GM13977 (cell line): ENCODE measurements around the gene ABCC9.

Experiments used
- DNase-seq: peaks from one replicate; pipeline ENCODE4 v3.0.0; 2012; ENCODE audit warnings: low spot score
- in situ Hi-C: fragments of 300-500 bp; cut with MboI; formaldehyde crosslinking; loops from one replicate; pipeline ENCODE4 v1.12.0; 2022; ENCODE audit warnings: low sequenced_read_pairs, low pct_unique_long_range_greater_than_20kb, mixed read lengths, inconsistent platforms; ENCODE audit not compliant: unreplicated experiment
- TF ChIP-seq, protein P1 (sequence below): IDR thresholded peaks from 2 replicates; pipeline ENCODE4 v1.5.1; 2012; ENCODE audit warnings: mild to moderate bottlenecking, control low read depth; ENCODE audit not compliant: insufficient read depth; ENCODE audit errors: extremely low read depth, missing control alignments

Gene ABCC9

GRCh38 chr12:21828779-21829178, 112.4 kb downstream of the ABCC9 start:
- in situ Hi-C loops = no loop called here
- TF ChIP-seq, protein P1, sequence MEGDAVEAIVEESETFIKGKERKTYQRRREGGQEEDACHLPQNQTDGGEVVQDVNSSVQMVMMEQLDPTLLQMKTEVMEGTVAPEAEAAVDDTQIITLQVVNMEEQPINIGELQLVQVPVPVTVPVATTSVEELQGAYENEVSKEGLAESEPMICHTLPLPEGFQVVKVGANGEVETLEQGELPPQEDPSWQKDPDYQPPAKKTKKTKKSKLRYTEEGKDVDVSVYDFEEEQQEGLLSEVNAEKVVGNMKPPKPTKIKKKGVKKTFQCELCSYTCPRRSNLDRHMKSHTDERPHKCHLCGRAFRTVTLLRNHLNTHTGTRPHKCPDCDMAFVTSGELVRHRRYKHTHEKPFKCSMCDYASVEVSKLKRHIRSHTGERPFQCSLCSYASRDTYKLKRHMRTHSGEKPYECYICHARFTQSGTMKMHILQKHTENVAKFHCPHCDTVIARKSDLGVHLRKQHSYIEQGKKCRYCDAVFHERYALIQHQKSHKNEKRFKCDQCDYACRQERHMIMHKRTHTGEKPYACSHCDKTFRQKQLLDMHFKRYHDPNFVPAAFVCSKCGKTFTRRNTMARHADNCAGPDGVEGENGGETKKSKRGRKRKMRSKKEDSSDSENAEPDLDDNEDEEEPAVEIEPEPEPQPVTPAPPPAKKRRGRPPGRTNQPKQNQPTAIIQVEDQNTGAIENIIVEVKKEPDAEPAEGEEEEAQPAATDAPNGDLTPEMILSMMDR = no peak
- DNase-seq = no peak

GRCh38 chr12:21828136-21828775, 113.0 kb downstream of the ABCC9 start:
- TF ChIP-seq, protein P1 = no peak
- in situ Hi-C loops = no loop called here
- no peak for DNase-seq

GRCh38 chr12:21827083-21827482, 114.1 kb downstream of the ABCC9 start:
- TF ChIP-seq, protein P1 = no peak
- in situ Hi-C loops = no loop called here
- DNase-seq = no peak

DNA sequence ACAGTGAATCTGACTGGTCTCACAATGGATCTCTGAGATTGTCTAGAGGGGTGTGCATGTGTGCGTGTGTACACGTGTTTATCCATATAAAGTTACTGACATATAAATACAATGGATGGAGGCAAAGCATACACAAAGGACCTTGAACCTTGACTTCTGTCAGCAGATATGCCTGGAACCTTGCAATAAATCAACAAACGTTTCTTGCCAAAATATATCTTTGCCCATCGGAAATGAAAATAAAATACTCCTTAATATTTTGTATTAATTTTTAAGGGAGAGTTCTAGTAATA, 114.7 kb downstream of the ABCC9 start:
- no peak for DNase-seq
- TF ChIP-seq, protein P1 = no peak
- in situ Hi-C loops = no loop called here

- TF ChIP-seq, protein P1 = no peak
- in situ Hi-C loops = no loop called here
- no peak for DNase-seq
Measured at GRCh38 chr12:21825886-21826617, 115.2 kb downstream of the ABCC9 start.

DNA sequence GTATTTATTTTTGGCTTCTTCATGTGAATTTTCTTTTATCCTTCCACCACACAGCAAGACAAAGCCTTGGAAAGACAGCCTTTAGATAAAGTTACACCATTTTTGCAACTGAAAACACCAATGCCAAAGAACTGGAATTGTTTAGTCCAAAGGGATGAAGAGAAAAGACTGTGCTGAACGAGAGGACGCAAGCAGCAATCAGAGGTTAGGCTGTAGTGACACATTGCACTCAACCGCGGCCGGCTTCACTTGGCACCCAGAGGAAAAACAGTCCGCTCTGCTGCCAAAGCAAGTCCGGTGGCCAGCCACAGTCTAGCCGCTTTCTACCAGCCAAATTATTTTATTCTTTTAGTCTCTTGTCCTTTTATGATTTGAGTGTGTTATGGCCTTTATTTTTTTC, 117.6 kb downstream of the ABCC9 start:
- no peak for DNase-seq
- in situ Hi-C loops = no loop called here
- TF ChIP-seq, protein P1 = no peak
